HG03025 (cell line): ENCODE results near the gene AP2A2.

Experiments
- ATAC-seq: cut with Tn5 transposase; IDR thresholded peaks from one replicate; pipeline ENCODE4 v1.9.1; 2021; ENCODE audit warnings: mild to moderate bottlenecking, moderate library complexity; ENCODE audit not compliant: unreplicated experiment, low FRiP score

AP2A2 gene

GRCh38 chr11:1037506-1038055 is 111.9 kb downstream of the AP2A2 start:
- ATAC-seq = no peak

- no peak for ATAC-seq
These were observed 112.7 kb downstream of the AP2A2 start for GRCh38 chr11:1038361-1038760.

DNA sequence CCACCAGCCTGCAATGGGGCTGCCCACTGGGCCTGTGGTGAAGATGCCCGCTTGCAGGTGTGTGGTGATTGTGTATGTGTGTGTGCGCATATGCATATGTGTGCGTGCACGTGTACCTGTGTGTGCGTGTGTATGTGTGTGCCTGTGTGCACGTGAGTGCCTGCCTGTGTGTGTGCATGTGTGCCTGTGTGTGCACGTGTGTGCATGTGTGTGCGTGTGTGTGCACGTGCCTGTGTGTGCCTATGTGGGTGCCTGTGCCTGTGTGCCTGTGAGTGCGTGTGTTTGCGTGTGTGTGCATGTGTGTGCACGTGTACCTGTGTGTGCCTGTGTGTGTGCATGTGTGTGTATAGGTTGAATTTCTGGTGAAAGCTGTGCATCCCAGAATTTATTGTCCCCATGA is 113.3 kb downstream of the AP2A2 start:
- ATAC-seq = no peak

DNA sequence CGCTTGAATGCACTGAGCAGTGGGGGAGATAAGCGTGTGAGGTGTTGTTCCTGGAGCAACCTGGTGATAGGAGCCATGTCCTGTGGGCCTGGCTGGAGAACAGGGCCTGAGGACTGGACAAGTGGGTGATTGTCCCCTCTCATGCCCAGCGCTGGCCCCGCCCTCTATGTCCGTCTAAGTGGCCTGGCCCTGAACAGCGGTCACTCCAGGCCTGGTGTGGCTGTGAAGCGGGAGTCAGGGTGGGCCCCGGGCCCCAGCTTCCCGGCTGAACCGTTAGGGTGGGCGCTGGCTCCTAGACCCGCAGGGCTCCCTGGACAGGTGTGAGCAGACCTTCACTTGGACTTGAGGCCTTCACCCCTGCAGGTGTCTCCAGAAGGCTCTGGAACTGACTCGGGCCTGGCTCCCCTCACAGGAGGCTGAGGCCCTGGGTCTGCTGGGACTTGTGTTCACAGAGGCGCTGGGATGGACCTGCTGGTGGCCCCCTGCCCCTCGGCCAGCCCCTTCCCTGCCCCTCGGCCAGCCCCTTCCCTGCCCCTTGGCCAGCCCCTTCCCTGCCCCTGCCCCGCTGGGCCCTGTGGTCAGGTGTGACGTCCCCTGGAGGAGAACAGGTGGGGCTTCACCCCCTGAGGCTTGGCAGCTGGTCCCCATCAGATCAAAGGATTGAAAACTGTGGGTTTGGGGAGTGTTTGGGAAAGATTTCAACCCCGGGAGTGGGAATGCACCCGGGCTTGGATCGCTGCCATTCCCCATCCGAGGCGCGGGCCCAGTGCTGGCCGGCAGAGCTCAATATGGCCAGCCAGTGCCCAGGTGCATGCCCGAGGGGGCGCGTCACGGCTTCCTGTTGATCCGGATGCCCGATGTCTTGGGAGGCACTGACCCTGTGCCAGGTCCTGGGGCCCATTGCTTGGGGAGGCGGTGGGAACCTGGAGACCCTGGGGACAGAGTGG is 114.1 kb downstream of the AP2A2 start:
- no peak for ATAC-seq

DNA sequence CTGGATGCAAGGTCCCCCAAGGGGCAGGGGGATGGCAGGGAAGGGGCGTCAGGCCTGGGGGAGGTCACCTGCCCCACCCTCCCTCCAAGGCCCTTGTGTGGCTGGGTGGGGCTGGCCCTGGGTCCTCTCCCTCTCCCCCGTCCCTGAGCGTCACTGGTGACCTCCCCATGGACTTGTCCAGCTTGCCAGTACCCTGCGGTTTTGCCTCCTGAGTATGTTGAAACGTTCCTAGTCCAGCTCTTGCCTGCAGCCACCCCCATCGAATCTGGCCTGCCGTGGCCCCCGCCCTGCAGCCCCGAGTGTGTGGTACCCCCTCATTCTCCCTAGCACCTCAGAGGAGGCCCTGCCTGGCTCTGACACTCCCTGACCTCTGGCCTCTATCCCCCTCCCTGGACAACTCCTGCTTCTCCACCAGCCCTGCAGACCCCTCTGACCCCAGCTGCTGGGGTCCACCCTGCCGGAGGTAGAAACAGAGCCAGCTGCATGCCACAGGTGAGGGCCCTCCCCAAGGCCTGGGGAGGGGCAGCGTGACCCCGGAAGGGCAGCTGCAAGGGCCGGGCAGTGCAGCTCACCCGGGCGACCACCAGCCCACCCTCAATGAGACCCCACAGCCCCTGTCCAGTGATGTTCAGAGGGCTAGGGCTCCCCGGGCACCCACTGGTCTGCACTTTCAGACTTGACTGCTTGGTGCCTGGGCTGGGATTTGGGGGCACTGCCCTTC is 114.9 kb downstream of the AP2A2 start:
- no peak for ATAC-seq

- ATAC-seq = no peak
These were observed 115.4 kb downstream of the AP2A2 start for GRCh38 chr11:1041149-1041467.

DNA sequence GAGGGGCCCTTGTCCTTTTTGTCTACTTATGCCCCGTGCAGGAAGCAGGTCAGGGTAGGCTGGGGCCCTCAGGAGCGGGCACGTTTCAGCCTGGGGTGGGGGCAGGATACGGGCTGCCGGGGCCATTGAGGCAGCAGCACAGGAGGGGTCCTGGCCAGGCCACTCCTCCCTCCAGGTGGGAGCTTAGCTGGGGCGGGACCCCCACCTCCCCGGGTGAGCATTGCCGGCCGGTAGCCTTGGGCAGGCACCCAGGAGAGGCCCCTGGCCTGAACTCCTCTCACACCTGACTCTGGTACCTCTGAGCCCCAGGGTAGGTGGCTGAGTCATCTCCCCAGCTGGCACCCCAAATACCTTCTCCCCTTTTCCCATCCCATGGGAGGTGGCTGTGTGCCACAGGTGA is 115.8 kb downstream of the AP2A2 start:
- no peak for ATAC-seq

DNA sequence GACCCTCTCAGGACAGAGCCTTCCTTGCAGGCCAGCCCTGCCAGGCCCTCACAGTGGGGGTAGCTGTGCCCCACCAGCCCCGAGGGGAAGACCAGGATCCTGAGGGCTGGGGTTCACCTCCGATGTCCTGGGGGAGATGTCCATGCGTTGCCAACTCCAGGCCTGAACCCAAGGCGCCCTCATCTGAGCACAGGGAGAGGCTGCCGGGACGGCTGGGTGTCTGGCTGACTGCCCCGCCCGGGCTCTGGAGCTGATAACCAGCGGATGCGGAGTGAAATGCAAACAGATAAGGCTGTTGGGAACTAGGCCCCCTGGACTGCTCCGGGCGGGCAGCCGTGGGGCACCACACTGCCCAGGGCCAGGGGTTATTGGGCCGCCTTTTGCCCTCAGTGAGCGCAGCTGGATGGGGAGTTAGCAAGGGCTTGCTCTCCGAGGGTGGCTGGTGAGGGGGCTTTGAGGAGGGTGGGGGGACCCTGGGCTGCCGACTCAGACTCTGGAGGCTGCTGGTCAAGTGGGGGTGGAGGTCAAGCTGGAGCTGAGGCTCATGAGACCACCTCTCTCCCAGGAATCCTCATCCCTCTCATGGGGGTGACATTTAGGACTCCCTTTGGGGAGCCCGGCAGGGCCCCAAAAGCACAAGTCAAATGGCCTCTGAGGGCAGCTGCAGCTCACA is 116.4 kb downstream of the AP2A2 start:
- no peak for ATAC-seq

DNA sequence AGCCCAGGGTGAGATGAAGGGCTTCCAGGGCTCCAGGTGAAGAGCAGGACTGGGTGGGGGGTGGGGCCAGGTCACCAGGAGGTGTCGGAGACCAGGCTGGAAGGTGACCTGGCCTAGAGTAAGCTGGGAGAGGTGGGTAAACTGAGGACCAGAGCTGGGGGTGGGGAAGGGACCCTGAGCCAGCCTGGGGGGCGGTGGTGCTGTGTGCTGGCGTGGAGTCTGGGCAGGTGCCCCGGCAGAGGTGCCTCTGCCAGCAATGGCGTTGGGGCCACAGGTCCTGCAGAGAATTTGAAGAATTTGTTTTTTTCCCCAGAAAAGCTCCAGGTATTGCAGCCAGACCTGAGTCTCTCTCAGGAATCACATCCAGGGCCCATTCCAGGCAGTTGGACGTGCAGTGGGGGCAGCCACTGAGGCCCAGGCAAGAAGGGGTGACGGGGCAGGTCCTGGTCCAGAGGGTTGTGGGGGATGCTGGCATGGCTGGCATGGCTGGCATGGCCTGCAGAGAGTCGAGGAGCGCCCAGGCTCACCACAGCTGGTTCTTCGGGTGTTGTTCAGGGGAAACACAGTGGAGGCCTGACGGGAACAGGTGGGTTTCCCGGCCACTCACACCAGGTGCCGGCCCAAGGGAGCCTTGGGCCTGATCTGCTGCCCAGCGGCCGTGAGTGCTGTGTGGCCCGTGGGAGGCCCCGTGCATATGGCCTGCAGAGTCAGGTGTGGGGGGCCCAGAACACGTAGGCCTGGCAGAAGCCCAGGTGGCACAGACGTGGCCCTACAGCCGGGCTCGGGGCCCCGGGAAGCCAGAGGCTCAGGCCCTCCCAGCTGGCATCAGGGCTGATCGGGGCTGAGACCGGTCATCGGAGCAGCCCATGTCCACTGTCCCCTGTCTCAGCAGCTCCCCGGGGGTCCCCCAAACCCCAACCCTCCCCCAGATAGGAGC is 117.2 kb downstream of the AP2A2 start:
- no peak for ATAC-seq

DNA sequence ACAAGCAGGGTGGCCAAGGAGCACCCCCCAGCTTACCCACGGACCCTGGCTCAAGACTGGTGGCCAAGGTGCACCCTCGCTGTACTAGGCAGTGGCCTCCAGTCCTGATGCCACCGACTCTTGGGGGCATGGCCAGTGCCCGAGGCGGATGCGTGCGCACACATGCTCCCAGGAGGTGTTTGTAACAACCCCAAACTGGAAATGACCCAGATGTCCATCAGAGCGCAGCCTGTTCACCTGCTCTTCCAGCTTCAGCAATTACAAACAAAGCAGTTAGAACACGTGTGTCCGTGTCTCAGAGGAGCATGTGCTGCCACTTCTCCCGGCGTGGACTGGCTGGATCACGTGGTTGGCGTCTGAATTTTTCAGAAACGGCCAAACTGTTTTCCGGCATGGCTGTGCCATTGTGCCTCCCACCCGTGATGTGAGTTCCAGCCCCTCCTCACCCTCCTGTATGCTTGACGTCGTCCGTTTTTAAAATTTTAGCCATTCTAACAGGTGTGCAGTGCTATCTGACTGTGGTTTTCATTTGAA is 118.0 kb downstream of the AP2A2 start:
- ATAC-seq = no peak

DNA sequence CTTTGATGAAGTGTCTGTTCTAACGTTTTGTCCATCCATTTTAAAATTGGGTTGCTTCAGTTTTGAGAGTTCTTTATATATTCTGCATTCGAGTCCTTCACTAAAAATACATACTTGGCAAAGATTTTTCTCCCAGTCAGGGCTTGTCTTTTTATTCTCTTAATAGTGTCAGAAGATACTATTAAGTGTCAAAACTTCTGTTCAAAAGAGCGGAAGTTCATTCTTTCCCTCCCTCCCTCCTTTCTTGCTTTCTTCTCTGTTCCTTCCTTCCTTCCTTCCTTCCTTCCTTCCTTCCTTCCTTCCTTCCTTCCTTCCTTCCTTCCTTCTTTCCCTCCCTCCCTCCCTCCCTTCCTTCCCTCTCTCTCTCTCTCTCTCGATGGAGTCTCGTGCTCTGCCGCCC is 118.5 kb downstream of the AP2A2 start:
- no peak for ATAC-seq

- no peak for ATAC-seq
These were observed 122.0 kb downstream of the AP2A2 start for GRCh38 chr11:1047595-1048156.

- ATAC-seq = no peak
These were observed 122.9 kb downstream of the AP2A2 start for GRCh38 chr11:1048375-1049070.

GRCh38 chr11:1049071-1049405 is 123.4 kb downstream of the AP2A2 start:
- no peak for ATAC-seq

- ATAC-seq = no peak
These were observed 123.8 kb downstream of the AP2A2 start for GRCh38 chr11:1049431-1049891.

GRCh38 chr11:1049911-1050580 is 124.4 kb downstream of the AP2A2 start:
- ATAC-seq = no peak

DNA sequence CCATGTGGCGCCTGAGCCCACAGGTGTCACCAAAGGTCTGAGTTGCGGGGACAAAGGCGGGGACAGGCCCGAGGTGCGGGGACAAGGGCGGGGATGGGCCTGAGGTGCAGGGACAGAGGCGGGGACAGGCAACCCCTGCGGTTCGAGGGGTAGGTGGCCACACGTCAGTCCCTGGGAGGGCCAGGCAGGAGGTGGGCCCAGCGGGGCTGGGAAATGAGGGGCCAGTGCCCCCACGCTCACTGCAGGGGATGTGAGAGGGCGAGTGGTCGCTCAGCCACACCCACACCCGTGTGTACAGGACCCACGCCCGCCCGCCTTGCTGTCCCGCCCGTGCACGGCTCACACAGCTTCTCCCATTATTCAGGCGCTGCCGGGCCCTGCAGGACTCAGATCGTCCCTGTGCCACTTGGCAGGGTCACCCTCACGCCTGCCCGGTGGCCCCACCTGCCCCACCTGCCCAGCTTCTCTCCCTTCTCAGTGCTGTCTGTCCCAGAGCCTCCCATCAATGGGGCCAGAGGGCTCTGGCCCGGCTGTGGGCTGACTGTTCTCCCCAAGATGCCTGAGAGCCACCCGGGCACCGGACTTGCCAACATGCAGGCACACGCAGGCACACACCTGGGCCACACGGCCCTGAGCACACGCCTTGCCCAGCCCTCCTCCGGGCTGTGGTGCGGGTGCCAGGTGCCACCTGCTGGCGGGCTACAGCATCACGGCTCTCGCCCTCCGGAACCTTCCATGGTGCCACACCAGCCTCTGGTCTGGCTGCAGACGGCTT is 125.1 kb downstream of the AP2A2 start:
- no peak for ATAC-seq
